GM12872 (cell line): ENCODE measurements around the gene SPTBN2.

ENCODE experiments used
- TF ChIP-seq, protein P1 (sequence below): IDR thresholded peaks from 3 replicates; pipeline ENCODE4 v1.5.1; 2011; ENCODE audit warnings: low read depth, mild to moderate bottlenecking, low read length, moderate library complexity; ENCODE audit not compliant: insufficient read depth

SPTBN2 gene

GRCh38 chr11:66686100-66686785, 42.8 kb downstream of the SPTBN2 start:
- TF ChIP-seq, protein P1, sequence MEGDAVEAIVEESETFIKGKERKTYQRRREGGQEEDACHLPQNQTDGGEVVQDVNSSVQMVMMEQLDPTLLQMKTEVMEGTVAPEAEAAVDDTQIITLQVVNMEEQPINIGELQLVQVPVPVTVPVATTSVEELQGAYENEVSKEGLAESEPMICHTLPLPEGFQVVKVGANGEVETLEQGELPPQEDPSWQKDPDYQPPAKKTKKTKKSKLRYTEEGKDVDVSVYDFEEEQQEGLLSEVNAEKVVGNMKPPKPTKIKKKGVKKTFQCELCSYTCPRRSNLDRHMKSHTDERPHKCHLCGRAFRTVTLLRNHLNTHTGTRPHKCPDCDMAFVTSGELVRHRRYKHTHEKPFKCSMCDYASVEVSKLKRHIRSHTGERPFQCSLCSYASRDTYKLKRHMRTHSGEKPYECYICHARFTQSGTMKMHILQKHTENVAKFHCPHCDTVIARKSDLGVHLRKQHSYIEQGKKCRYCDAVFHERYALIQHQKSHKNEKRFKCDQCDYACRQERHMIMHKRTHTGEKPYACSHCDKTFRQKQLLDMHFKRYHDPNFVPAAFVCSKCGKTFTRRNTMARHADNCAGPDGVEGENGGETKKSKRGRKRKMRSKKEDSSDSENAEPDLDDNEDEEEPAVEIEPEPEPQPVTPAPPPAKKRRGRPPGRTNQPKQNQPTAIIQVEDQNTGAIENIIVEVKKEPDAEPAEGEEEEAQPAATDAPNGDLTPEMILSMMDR, result no peak

GRCh38 chr11:66685276-66686099, 43.5 kb downstream of the SPTBN2 start:
- TF ChIP-seq, protein P1, result no peak

DNA sequence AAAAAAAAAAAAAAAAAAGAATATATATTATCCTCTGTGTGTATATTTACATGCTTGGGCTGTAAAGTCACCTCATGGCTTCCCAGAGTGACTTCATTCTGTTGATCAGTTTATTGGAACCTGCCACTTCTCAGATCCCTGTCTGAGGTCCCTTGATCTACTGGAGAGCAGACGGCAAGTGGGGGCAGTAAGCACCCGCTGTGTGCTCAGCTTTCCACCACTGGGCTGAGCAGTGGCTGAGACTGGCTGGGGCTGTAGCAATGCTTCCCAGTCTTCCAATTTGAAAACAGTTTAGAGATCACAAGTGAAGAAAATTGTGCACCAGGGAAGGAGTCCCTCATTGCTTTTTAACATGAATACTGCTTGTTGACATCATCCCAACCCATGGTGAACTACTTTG, 44.4 kb downstream of the SPTBN2 start:
- TF ChIP-seq, protein P1, result no peak

GRCh38 chr11:66683877-66684276, 45.1 kb downstream of the SPTBN2 start:
- TF ChIP-seq, protein P1, result no peak

DNA sequence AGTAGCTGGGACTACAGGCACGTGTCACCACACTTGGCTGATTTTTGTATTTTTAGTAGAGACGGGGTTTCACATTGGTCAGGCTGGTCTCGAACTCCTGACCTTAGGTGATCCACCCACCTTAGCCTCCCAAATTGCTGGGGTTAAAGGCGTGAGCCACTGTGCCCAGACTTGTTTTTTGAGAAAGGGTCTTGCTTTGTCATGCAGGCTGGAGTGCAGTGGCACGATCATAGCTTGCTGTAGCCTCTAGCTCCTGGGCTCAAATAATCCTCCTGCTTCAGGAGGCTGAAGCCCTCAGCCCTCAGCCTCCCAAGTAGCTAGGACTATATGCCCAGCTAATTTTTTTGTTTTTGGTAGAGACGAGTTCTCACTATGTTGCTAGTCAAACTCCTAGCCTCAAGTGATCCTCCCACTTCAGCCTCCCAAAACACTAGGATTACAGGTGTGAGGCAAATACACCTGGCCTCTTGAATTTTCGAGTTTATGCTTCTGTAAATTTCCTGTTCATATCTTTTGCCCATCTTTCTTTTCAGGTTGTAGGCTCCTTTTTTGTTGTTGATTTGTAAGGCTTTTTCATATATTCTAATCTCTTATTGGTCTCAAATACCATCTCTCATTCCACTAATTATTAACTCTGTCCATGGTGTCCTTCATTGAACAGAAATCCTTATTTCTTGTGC, 47.9 kb downstream of the SPTBN2 start:
- TF ChIP-seq, protein P1, result no peak

GRCh38 chr11:66677599-66678375, 51.2 kb downstream of the SPTBN2 start, which contains the start of gene RBM4B:
TSS of gene RBM4B (minus strand) at chr11:66677887. CDS start at chr11:66677079, 808 bp downstream.
- TF ChIP-seq, protein P1, result no peak
